ENCODE results near the gene FLVCR2. TPM values are rescaled to one million over a fixed set of nuclear protein-coding genes. Genes with fewer than 3 reads are reported as not detected.

FLVCR2 gene
- total RNA-seq, 1 donor from 2014 or later = 6.3 TPM

GRCh38 chr14:75649337-75649736 is 70.9 kb downstream of the FLVCR2 start:
- no peak for TF ChIP-seq CTCF (IDR thresholded peaks at IDR 0.05; ENCODE audit: unreplicated experiment)
- DNase-seq (ENCODE audit: low spot score, unreplicated experiment) = no peak
- Mint-ChIP-seq H3K4me1 (ENCODE audit: low read depth) (peaks cover 9% of the 10 kb centered on the region), H3K36me3 (ENCODE audit: insufficient read depth) (peaks cover 21% of the 10 kb centered on the region), H3K27ac (no peak overlapping the region), H3K27me3 (no peaks in the 10 kb centered on the region), H3K9me3 (ENCODE audit: low read depth) (no peaks in the 10 kb centered on the region), H3K4me3 (ENCODE audit: low read depth) (no peak overlapping the region)

DNA sequence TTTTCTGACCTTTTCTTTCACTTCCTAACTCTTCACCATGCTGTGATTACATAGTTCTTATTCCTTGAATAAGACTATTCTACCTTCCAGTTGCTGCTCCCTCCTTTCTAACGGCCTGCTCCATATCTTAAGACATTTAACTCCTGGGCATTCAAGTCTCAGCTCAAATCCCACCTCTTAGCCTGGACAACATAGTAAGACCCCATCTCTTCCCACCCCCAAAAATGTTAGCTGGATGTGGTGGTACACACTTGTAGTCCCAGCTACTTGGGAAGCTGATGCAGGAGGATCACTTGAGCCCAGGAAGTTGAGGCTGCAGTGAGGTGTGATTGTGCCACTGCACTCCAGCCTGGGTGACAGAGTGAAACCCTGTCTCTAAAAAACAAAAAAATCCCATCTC is 71.4 kb downstream of the FLVCR2 start:
- DNase-seq (ENCODE audit: low spot score, unreplicated experiment) = no peak
- Mint-ChIP-seq H3K9me3 (ENCODE audit: low read depth) (no peaks in the 10 kb centered on the region), H3K4me1 (ENCODE audit: low read depth) (peaks cover 9% of the 10 kb centered on the region), H3K4me3 (ENCODE audit: low read depth) (no peak overlapping the region), H3K27me3 (no peaks in the 10 kb centered on the region), H3K27ac (peak overlapping the region; percentile 35), H3K36me3 (ENCODE audit: insufficient read depth) (peaks cover 22% of the 10 kb centered on the region)
- no peak for TF ChIP-seq CTCF (IDR thresholded peaks at IDR 0.05; ENCODE audit: unreplicated experiment)

DNA sequence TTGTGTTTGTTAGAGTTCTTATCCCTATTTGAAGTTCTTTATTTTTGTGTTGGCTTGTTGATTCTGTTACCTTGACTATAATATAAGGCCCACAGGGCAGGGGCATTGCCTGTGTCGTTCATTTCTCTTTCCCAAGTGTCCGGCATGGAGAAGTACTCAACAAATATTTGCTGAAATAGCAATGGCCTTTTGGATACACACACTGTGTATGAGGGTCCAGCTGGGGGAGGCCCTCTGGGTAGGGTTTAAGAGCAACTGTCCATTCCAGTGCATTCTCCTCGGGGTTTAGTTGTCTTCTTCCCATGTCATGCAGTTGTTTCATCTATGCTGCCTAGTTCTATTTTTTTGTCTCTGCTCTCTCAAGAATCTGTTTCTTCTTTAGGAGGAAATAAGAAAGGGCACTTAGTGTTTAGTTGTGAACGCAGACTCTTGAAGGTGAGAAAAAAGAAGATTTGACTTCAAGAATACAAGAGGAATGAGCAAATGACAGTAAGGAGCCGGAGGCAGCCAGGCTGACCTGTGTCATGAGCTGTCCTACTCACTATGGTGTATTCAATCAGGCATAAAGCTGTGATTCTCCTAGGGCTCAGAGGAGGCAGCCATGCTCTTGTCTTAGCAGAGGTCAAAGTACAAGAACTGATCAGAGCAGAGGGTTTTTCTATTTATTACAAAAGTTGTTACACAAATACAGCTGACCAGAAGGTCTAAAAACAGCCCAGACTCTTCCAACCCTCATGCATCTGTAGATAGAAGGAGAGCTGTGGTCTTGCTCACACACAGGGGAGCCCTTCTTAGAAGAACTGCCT is 72.0 kb downstream of the FLVCR2 start:
- TF ChIP-seq CTCF (IDR thresholded peaks at IDR 0.05; ENCODE audit: unreplicated experiment) = no peak
- DNase-seq (ENCODE audit: low spot score, unreplicated experiment) = no peak
- Mint-ChIP-seq H3K4me3 (ENCODE audit: low read depth) (no peak overlapping the region), H3K36me3 (ENCODE audit: insufficient read depth) (peaks cover 22% of the 10 kb centered on the region), H3K27me3 (no peaks in the 10 kb centered on the region), H3K27ac (peak overlapping the region; percentile 35), H3K9me3 (ENCODE audit: low read depth) (no peaks in the 10 kb centered on the region), H3K4me1 (ENCODE audit: low read depth) (peaks cover 9% of the 10 kb centered on the region)

- Mint-ChIP-seq H3K9me3 (ENCODE audit: low read depth) (no peaks in the 10 kb centered on the region), H3K27me3 (no peaks in the 10 kb centered on the region), H3K4me1 (ENCODE audit: low read depth) (peaks cover 1% of the 10 kb centered on the region), H3K36me3 (ENCODE audit: insufficient read depth) (peaks cover 24% of the 10 kb centered on the region), H3K27ac (no peak overlapping the region), H3K4me3 (ENCODE audit: low read depth) (no peak overlapping the region)
- TF ChIP-seq CTCF (IDR thresholded peaks at IDR 0.05; ENCODE audit: unreplicated experiment) = no peak
- DNase-seq (ENCODE audit: low spot score, unreplicated experiment) = no peak
These were observed 75.1 kb downstream of the FLVCR2 start for GRCh38 chr14:75653563-75653962.

- Mint-ChIP-seq H3K27me3 (no peaks in the 10 kb centered on the region), H3K36me3 (ENCODE audit: insufficient read depth) (peaks cover 24% of the 10 kb centered on the region), H3K9me3 (ENCODE audit: low read depth) (no peaks in the 10 kb centered on the region), H3K4me3 (ENCODE audit: low read depth) (no peak overlapping the region), H3K27ac (no peak overlapping the region), H3K4me1 (ENCODE audit: low read depth) (peaks cover 2% of the 10 kb centered on the region)
- peak; percentile 79 for DNase-seq (ENCODE audit: low spot score, unreplicated experiment)
- peak; percentile 99 for TF ChIP-seq CTCF (IDR thresholded peaks at IDR 0.05; ENCODE audit: unreplicated experiment)
These were observed 75.8 kb downstream of the FLVCR2 start for GRCh38 chr14:75654127-75654732.

All from progenitor cell of endocrine pancreas (in vitro differentiated cells).